ENCODE data around the gene RAET1L.

- TF ChIP-seq CTCF (conservative IDR thresholded peaks at IDR 0.05) (no peak), ZFX (IDR thresholded peaks at IDR 0.05) (no peak)
These were observed 5.3 kb upstream of the RAET1L start for GRCh38 chr6:150030611-150031010.
